ENCODE data around the gene SPATA17. TPM values are rescaled to one million over a fixed set of nuclear protein-coding genes. Genes with fewer than 3 reads are reported as not detected.

The SPATA17 gene
- total and polyA plus RNA-seq, 2 of the 8 experiments (the other 6 are each of a cell fraction or from before 2014, with no cell fraction given) = 0.17 to 0.48 TPM

DNA sequence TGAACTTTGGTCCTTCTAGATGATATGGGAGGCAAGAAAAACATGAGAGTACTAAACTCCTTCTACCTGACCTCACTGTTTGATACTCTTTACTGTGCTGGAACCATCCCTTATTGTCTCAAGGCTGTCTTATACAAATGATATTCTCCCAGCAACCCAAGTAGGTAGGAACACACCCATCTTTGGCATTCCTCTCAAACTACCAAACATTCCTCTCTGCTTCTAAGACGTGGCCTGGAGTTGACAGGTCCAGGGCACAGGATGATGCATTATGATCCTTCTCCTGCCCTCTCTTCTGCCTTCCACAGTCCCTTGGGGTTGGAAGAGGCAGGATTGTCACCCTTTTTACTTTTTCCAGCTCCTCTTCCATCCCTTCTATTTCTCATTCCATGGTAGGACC lies 90.5 kb downstream of the SPATA17 start (continued):
- TF ChIP-seq CBX5 (IDR thresholded peaks at IDR 0.05; ENCODE audit: low read depth, low read length) (no peak), KDM1A (IDR thresholded peaks at IDR 0.05; ENCODE audit: borderline replicate concordance, low read length) (no peak), TAF7 (optimal IDR thresholded peaks at IDR 0.05; ENCODE audit: borderline replicate concordance, low read depth, low read length) (no peak), KDM5A (IDR thresholded peaks at IDR 0.05; ENCODE audit: low read length) (no peak), EP300 (IDR thresholded peaks at IDR 0.05; ENCODE audit: borderline replicate concordance in 1 of 2, low read depth in 2 of 2, low read length in 2 of 2) (no peak), CHD1 (IDR thresholded peaks at IDR 0.05; ENCODE audit: low read depth, low read length) (no peak)
- TF ChIP-seq, protein P1, sequence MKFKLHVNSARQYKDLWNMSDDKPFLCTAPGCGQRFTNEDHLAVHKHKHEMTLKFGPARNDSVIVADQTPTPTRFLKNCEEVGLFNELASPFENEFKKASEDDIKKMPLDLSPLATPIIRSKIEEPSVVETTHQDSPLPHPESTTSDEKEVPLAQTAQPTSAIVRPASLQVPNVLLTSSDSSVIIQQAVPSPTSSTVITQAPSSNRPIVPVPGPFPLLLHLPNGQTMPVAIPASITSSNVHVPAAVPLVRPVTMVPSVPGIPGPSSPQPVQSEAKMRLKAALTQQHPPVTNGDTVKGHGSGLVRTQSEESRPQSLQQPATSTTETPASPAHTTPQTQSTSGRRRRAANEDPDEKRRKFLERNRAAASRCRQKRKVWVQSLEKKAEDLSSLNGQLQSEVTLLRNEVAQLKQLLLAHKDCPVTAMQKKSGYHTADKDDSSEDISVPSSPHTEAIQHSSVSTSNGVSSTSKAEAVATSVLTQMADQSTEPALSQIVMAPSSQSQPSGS (IDR thresholded peaks at IDR 0.05; ENCODE audit: low read length) = no peak
- TF ChIP-seq, protein P2, sequence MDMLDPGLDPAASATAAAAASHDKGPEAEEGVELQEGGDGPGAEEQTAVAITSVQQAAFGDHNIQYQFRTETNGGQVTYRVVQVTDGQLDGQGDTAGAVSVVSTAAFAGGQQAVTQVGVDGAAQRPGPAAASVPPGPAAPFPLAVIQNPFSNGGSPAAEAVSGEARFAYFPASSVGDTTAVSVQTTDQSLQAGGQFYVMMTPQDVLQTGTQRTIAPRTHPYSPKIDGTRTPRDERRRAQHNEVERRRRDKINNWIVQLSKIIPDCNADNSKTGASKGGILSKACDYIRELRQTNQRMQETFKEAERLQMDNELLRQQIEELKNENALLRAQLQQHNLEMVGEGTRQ (IDR thresholded peaks at IDR 0.05; ENCODE audit: low read length) = no peak

Data from H1 (cell line).